ENCODE data around the gene MAP3K5.

MAP3K5 gene

DNA sequence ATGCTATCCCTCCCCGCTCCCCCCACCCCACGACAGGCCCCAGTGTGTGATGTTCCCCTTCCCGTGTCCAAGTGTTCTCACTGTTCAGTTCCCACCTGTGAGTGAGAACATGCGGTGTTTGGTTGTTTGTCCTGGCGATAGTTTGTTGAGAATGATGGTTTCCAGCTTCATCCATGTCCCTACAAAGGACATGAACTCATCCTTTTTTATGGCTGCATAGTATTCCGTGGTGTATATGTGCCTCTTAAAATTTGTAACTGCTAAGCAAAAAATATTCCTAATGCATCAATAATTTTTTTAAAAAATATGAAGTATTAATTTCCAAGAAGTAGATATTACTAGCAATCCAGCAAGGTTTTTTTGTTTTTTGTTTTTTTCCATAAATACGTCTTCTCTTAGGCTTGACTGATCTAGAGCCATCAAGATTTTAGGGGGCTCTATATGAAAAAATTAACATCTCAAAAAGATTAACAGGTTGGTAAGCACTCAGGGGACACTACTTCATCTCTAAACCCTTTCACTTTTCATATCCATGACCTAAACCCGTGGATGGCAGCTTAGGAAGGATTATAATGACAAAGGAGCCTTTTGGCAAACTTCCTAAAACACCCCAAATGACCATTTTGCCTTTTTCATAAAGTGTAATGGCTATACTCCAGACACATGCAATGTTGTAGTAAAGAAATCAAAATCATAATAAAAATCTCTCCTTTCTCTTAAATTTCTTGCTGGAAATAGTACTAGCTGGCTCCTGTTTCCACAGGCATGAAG, 256.2 kb downstream of the MAP3K5 start:
- no peak for TF ChIP-seq TAF1 (IDR thresholded peaks at IDR 0.05; ENCODE audit: borderline replicate concordance, insufficient read depth, low read length)
- TF ChIP-seq POLR2AphosphoS5 (IDR thresholded peaks at IDR 0.05; ENCODE audit: low read depth, low read length), result no peak
- TF ChIP-seq REST (IDR thresholded peaks at IDR 0.05; ENCODE audit: insufficient read depth in 1 of 2, low read depth in 2 of 2, low read length in 2 of 2), result no peak

- TF ChIP-seq REST (IDR thresholded peaks at IDR 0.05; ENCODE audit: insufficient read depth in 1 of 2, low read depth in 2 of 2, low read length in 2 of 2), result no peak
These were observed 257.1 kb downstream of the MAP3K5 start for GRCh38 chr6:136535017-136535765.

GRCh38 chr6:136534268-136534667, 258.0 kb downstream of the MAP3K5 start:
- TF ChIP-seq SIN3A (IDR thresholded peaks at IDR 0.05; ENCODE audit: borderline replicate concordance, insufficient read depth, low read length), result no peak
- no peak for TF ChIP-seq TAF1 (IDR thresholded peaks at IDR 0.05; ENCODE audit: borderline replicate concordance, insufficient read depth, low read length)
- no peak for TF ChIP-seq POLR2AphosphoS5 (IDR thresholded peaks at IDR 0.05; ENCODE audit: low read depth, low read length)
- no peak for TF ChIP-seq FOXP2 (optimal IDR thresholded peaks at IDR 0.05; ENCODE audit: borderline replicate concordance, extremely low read depth, extremely low read length, insufficient read depth)
- TF ChIP-seq REST (IDR thresholded peaks at IDR 0.05; ENCODE audit: insufficient read depth in 1 of 2, low read depth in 2 of 2, low read length in 2 of 2), result no peak

DNA sequence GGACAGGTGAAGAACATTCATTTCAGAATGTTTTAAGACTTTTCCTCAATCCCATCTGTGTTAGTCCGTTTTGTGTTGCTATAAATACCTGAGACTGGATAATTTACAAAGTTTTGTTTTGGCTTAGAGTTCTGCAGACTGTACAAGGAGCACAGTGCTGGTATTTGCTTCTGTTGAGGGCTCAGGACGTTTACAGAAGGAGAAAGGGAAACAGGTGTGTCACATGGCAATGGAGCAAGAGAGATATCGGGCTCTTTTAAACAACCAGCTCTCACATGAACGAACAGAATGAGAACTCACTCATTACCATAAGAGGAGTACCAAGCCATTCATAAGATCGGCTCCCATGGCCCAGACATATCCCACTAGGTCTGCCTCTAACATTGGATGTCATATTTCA, 258.8 kb downstream of the MAP3K5 start:
- TF ChIP-seq FOXP2 (optimal IDR thresholded peaks at IDR 0.05; ENCODE audit: borderline replicate concordance, extremely low read depth, extremely low read length, insufficient read depth) (no peak), SIN3A (IDR thresholded peaks at IDR 0.05; ENCODE audit: borderline replicate concordance, insufficient read depth, low read length) (no peak), TAF1 (IDR thresholded peaks at IDR 0.05; ENCODE audit: borderline replicate concordance, insufficient read depth, low read length) (no peak), POLR2AphosphoS5 (IDR thresholded peaks at IDR 0.05; ENCODE audit: low read depth, low read length) (no peak), REST (IDR thresholded peaks at IDR 0.05; ENCODE audit: insufficient read depth in 1 of 2, low read depth in 2 of 2, low read length in 2 of 2) (no peak)
